Natural killer cell (primary cell): ENCODE data around the gene NPHP4. TPM values are rescaled to one million over a fixed set of nuclear protein-coding genes. Genes with fewer than 3 reads are reported as not detected.

Source experiments
- ATAC-seq, 3 donors: fragments of 150-1000 bp in 2 of 3; fragments of 200-7000 bp in 1 of 3; cut with Tn5 transposase; 1 replicate in 1 of 3; 2 replicates in 2 of 3; pipeline ENCODE4 v1.10.0; 2021; ENCODE audit warnings: mild to moderate bottlenecking in 2 of 3, moderate library complexity in 2 of 3
- DNase-seq, 2 donors: peaks; one replicate each; pipeline versions ENCODE4 v3.0.0 to v3.0.0-alpha.2; 2013 to 2021; ENCODE audit warnings: mixed read lengths in 1 of 2
- H3K27ac ChIP-seq: one replicate; pipeline ENCODE4 v1.5.1; 2013; ENCODE audit warnings: mild to moderate bottlenecking, low read length
- H3K27me3 ChIP-seq: one replicate; pipeline ENCODE4 v1.6.1; 2013; ENCODE audit warnings: low read length; ENCODE audit not compliant: control insufficient read depth, insufficient read depth
- H3K36me3 ChIP-seq: one replicate; pipeline ENCODE4 v1.6.1; 2013; ENCODE audit warnings: low read length; ENCODE audit not compliant: control insufficient read depth, insufficient read depth
- H3K4me1 ChIP-seq: one replicate; pipeline ENCODE4 v1.6.1; 2013; ENCODE audit warnings: low read length; ENCODE audit not compliant: control insufficient read depth, insufficient read depth
- H3K4me3 ChIP-seq: one replicate; pipeline ENCODE4 v1.5.1; 2013; ENCODE audit warnings: low read length
- H3K9me3 ChIP-seq: one replicate; pipeline ENCODE4 v1.6.1; 2013; ENCODE audit warnings: low read length; ENCODE audit not compliant: control insufficient read depth, insufficient read depth
- H3K27ac Mint-ChIP-seq, 2 donors: one replicate each; pipeline ENCODE4 v1.8.0; 2022; ENCODE audit warnings: mild to moderate bottlenecking in 2 of 2, mixed read lengths in 2 of 2, moderate library complexity in 1 of 2
- H3K27me3 Mint-ChIP-seq, 2 donors: one replicate each; pipeline ENCODE4 v1.8.0; 2022; ENCODE audit warnings: low read depth in 2 of 2, mixed read lengths in 2 of 2
- H3K36me3 Mint-ChIP-seq: one replicate; pipeline ENCODE4 v1.8.0; 2022; ENCODE audit warnings: mixed read lengths
- H3K4me1 Mint-ChIP-seq, 2 donors: one replicate each; pipeline ENCODE4 v1.8.0; 2022; ENCODE audit warnings: mixed read lengths in 2 of 2
- H3K4me3 Mint-ChIP-seq: one replicate; pipeline ENCODE4 v1.8.0; 2022; ENCODE audit warnings: mild to moderate bottlenecking, moderate library complexity, mixed read lengths
- H3K9me3 Mint-ChIP-seq, 2 donors: one replicate each; pipeline ENCODE4 v1.8.0; 2022; ENCODE audit warnings: mixed read lengths in 2 of 2
- CTCF ChIP-seq: fragments of 200-600 bp; IDR thresholded peaks from one replicate; pipeline ENCODE4 v1.8.0; 2022; ENCODE audit warnings: antibody characterized with exemption
- WGBS: methylation state at CpG from one replicate; pipeline ENCODE4 v1.1.7; 2013; ENCODE audit warnings: missing lambda C conversion rate; ENCODE audit not compliant: insufficient coverage; 5-methylcytosine and 5-hydroxymethylcytosine counted together
- intact Hi-C: fragments of 100-400 bp; cut with micrococcal nuclease; formaldehyde crosslinking; loops from one replicate; pipeline ENCODE4 v1.14.2; 2022
- total RNA-seq, 4 donors: library from RNA; stranded (reverse); fragments of 120-200 nt in 1 of 4; gene quantifications; one replicate each; pipeline versions ENCODE4 v1.2.3 to v1.2.4, GENCODE V29; 2013 to 2022

Gene NPHP4
- total RNA-seq, 3 donors from 2014 or later (not counting 1 experiment from before 2014, with no cell fraction given), result 6.3 to 14.7 (median 10.1) TPM

GRCh38 chr1:5821540-5822176, 170.6 kb downstream of the NPHP4 start:
- H3K27ac ChIP-seq, result no peak overlapping the region
- peaks cover 13 to 19% of the 10 kb centered on the region in 2 donors for H3K27me3 Mint-ChIP-seq
- H3K36me3 ChIP-seq, result no peaks in the 10 kb centered on the region
- no peak overlapping the region for H3K27ac Mint-ChIP-seq
- no peaks in the 10 kb centered on the region for H3K4me1 ChIP-seq
- intact Hi-C loops, result no loop called here
- no peak for TF ChIP-seq CTCF
- no peak for DNase-seq
- H3K4me3 Mint-ChIP-seq, result no peak overlapping the region
- no peak overlapping the region for H3K4me3 ChIP-seq
- no peak for ATAC-seq
- H3K4me1 Mint-ChIP-seq, result no peaks in the 10 kb centered on the region
- WGBS, result 70% methylated on average over 12 of the region's 12 CpGs
- H3K27me3 ChIP-seq, result no peaks in the 10 kb centered on the region
- no peaks in the 10 kb centered on the region for H3K36me3 Mint-ChIP-seq
- no peaks in the 10 kb centered on the region for H3K9me3 ChIP-seq
- H3K9me3 Mint-ChIP-seq, result no peaks in the 10 kb centered on the region

GRCh38 chr1:5820026-5820421, 172.2 kb downstream of the NPHP4 start:
- H3K4me1 ChIP-seq, result no peaks in the 10 kb centered on the region
- Mint-ChIP-seq H3K27ac (no peak overlapping the region), H3K4me1 (no peaks in the 10 kb centered on the region), H3K36me3 (no peaks in the 10 kb centered on the region), H3K4me3 (no peak overlapping the region), H3K9me3 (no peaks in the 10 kb centered on the region), H3K27me3 (peaks cover 12 to 19% of the 10 kb centered on the region in 2 donors)
- intact Hi-C loops, result no loop called here
- no peaks in the 10 kb centered on the region for H3K27me3 ChIP-seq
- H3K36me3 ChIP-seq, result no peaks in the 10 kb centered on the region
- no peak for ATAC-seq
- TF ChIP-seq CTCF, result no peak
- 90% methylated on average over 8 of the region's 10 CpGs for WGBS
- no peak overlapping the region for H3K27ac ChIP-seq
- H3K4me3 ChIP-seq, result no peak overlapping the region
- DNase-seq, result no peak
- H3K9me3 ChIP-seq, result no peaks in the 10 kb centered on the region

- H3K9me3 ChIP-seq, result no peaks in the 10 kb centered on the region
- Mint-ChIP-seq H3K4me3 (no peak overlapping the region), H3K27me3 (peaks cover 12 to 19% of the 10 kb centered on the region in 2 donors), H3K27ac (no peak overlapping the region), H3K36me3 (no peaks in the 10 kb centered on the region), H3K9me3 (no peaks in the 10 kb centered on the region), H3K4me1 (no peaks in the 10 kb centered on the region)
- no peaks in the 10 kb centered on the region for H3K27me3 ChIP-seq
- no peaks in the 10 kb centered on the region for H3K36me3 ChIP-seq
- no peak for TF ChIP-seq CTCF
- no peak for DNase-seq
- H3K4me1 ChIP-seq, result no peaks in the 10 kb centered on the region
- ATAC-seq, result no peak
- no peak overlapping the region for H3K27ac ChIP-seq
- WGBS, result 93% methylated on average over 9 of the region's 9 CpGs
- H3K4me3 ChIP-seq, result no peak overlapping the region
- intact Hi-C loops, result no loop called here
Observed at GRCh38 chr1:5819391-5820025, 172.7 kb downstream of the NPHP4 start.
